ENCODE results near the gene WWOX. TPM values are rescaled to one million over a fixed set of nuclear protein-coding genes. Genes with fewer than 3 reads are reported as not detected.

Gene WWOX
- polyA plus RNA-seq, 1 donor from 2014 or later: 25.6 TPM

GRCh38 chr16:79113826-79114225 lies 1014.4 kb downstream of the WWOX start:
- TF ChIP-seq EZH2 (IDR thresholded peaks at IDR 0.05; ENCODE audit: borderline replicate concordance, insufficient read depth, low read length, poor library complexity, severe bottlenecking) (no peak), TAF1 (IDR thresholded peaks at IDR 0.05; ENCODE audit: low read depth) (no peak), RAD21 (conservative IDR thresholded peaks at IDR 0.05) (no peak), MXI1 (conservative IDR thresholded peaks at IDR 0.05; ENCODE audit: poor library complexity, severe bottlenecking) (no peak), CTCF (IDR thresholded peaks at IDR 0.05; ENCODE audit: poor library complexity, severe bottlenecking) (no peak), POLR2AphosphoS5 (IDR thresholded peaks at IDR 0.05) (no peak), REST (IDR thresholded peaks at IDR 0.05; ENCODE audit: borderline replicate concordance) (no peak)
- Histone ChIP-seq H2AFZ (ENCODE audit: low read depth, low read length) (no peak overlapping the region), H3K27ac (ENCODE audit: low read length) (no peak overlapping the region)

GRCh38 chr16:79114759-79115158 lies 1015.3 kb downstream of the WWOX start:
- no peak overlapping the region for H3K27ac ChIP-seq (ENCODE audit: low read length)
- H3K27me3 ChIP-seq (ENCODE audit: insufficient read depth, low read depth, low read length): no peaks in the 10 kb centered on the region
- no peaks in the 10 kb centered on the region for H3F3A ChIP-seq (ENCODE audit: insufficient read depth, low read length, poor library complexity, severe bottlenecking)
- H3K4me2 ChIP-seq (ENCODE audit: low read length): no peak overlapping the region
- H3K79me2 ChIP-seq (replicated peaks; ENCODE audit: insufficient read depth, low read length): no peaks in the 10 kb centered on the region
- H2AFZ ChIP-seq (ENCODE audit: low read depth, low read length): no peak overlapping the region
- H3K4me3 ChIP-seq (ENCODE audit: low read length): no peak overlapping the region
- peaks cover 5% of the 10 kb centered on the region for H3K9me3 ChIP-seq (ENCODE audit: low read length)
- no peaks in the 10 kb centered on the region for H3K9me2 ChIP-seq (ENCODE audit: insufficient read depth, low read length)
- no peaks in the 10 kb centered on the region for H3K36me3 ChIP-seq (ENCODE audit: insufficient read depth, low read length)
- H4K20me1 ChIP-seq (ENCODE audit: insufficient read depth): no peaks in the 10 kb centered on the region
- TF ChIP-seq CTCF (IDR thresholded peaks at IDR 0.05; ENCODE audit: poor library complexity, severe bottlenecking): no peak
- TF ChIP-seq SMC3 (conservative IDR thresholded peaks at IDR 0.05; ENCODE audit: poor library complexity): no peak
- TF ChIP-seq EP300 (conservative IDR thresholded peaks at IDR 0.05; ENCODE audit: poor library complexity, severe bottlenecking): no peak
- TF ChIP-seq POLR2AphosphoS5 (IDR thresholded peaks at IDR 0.05): no peak
- TF ChIP-seq TAF1 (IDR thresholded peaks at IDR 0.05; ENCODE audit: low read depth): no peak
- no peak for TF ChIP-seq EZH2 (IDR thresholded peaks at IDR 0.05; ENCODE audit: borderline replicate concordance, insufficient read depth, low read length, poor library complexity, severe bottlenecking)
- no peak for TF ChIP-seq MXI1 (conservative IDR thresholded peaks at IDR 0.05; ENCODE audit: poor library complexity, severe bottlenecking)
- no peak for TF ChIP-seq REST (IDR thresholded peaks at IDR 0.05; ENCODE audit: borderline replicate concordance)
- H3K9ac ChIP-seq (ENCODE audit: low read length): no peak overlapping the region

More at GRCh38 chr16:79113826-79114225, 1014.4 kb downstream of the WWOX start:
- Histone ChIP-seq H4K20me1 (ENCODE audit: insufficient read depth) (no peaks in the 10 kb centered on the region), H3K27me3 (ENCODE audit: insufficient read depth, low read depth, low read length) (no peaks in the 10 kb centered on the region), H3K9me2 (ENCODE audit: insufficient read depth, low read length) (no peaks in the 10 kb centered on the region), H3K4me3 (ENCODE audit: low read length) (no peak overlapping the region), H3K79me2 (replicated peaks; ENCODE audit: insufficient read depth, low read length) (no peaks in the 10 kb centered on the region), H3K9ac (ENCODE audit: low read length) (no peak overlapping the region), H3F3A (ENCODE audit: insufficient read depth, low read length, poor library complexity, severe bottlenecking) (no peaks in the 10 kb centered on the region), H3K4me2 (ENCODE audit: low read length) (no peak overlapping the region), H3K36me3 (ENCODE audit: insufficient read depth, low read length) (no peaks in the 10 kb centered on the region), H3K9me3 (ENCODE audit: low read length) (peaks cover 5% of the 10 kb centered on the region)

All from neural cell (in vitro differentiated cells).